Liver (tissue), 9 donors: ENCODE data around the gene IDH1. TPM values are rescaled to one million over a fixed set of nuclear protein-coding genes. Genes with fewer than 3 reads are reported as not detected.

ENCODE experiments used
- DNase-seq: peaks from one replicate; pipeline ENCODE4 v3.0.0-alpha.2; 2017; ENCODE audit warnings: low spot score
- H3K27ac ChIP-seq, 2 donors: one replicate each; pipeline ENCODE4 v1.7.0; 2013; ENCODE audit warnings: inconsistent platforms in 2 of 2, low read length in 2 of 2, control low read depth in 1 of 2, low read depth in 1 of 2, mild to moderate bottlenecking in 1 of 2
- H3K27me3 ChIP-seq, 4 donors: one replicate each; pipeline versions ENCODE4 v1.6.1 to v1.7.0; 2013; ENCODE audit warnings: low read length in 3 of 4, inconsistent platforms in 1 of 4, mild to moderate bottlenecking in 1 of 4, moderate library complexity in 1 of 4; ENCODE audit not compliant: control insufficient read depth in 4 of 4, insufficient read depth in 4 of 4
- H3K36me3 ChIP-seq, 4 donors: one replicate each; pipeline versions ENCODE4 v1.6.1 to v1.7.0; 2013; ENCODE audit warnings: low read length in 3 of 4, mild to moderate bottlenecking in 3 of 4, low read depth in 1 of 4, moderate library complexity in 1 of 4; ENCODE audit not compliant: control insufficient read depth in 4 of 4, insufficient read depth in 3 of 4
- H3K4me1 ChIP-seq, 4 donors: one replicate each; pipeline versions ENCODE4 v1.6.1 to v1.7.0; 2013; ENCODE audit warnings: low read length in 3 of 4, mild to moderate bottlenecking in 3 of 4, moderate library complexity in 1 of 4; ENCODE audit not compliant: control insufficient read depth in 4 of 4, insufficient read depth in 4 of 4
- H3K4me3 ChIP-seq, 3 donors: one replicate each; pipeline versions ENCODE4 v1.6.1 to v1.7.0; 2013; ENCODE audit warnings: low read length in 3 of 3, control low read depth in 1 of 3, low read depth in 1 of 3, mild to moderate bottlenecking in 1 of 3
- H3K9ac ChIP-seq, 2 donors: one replicate each; pipeline ENCODE4 v1.7.0; 2013; ENCODE audit warnings: low read length in 2 of 2, mild to moderate bottlenecking in 2 of 2, moderate library complexity in 2 of 2, control low read depth in 1 of 2, low read depth in 1 of 2
- H3K9me3 ChIP-seq, 4 donors: one replicate each; pipeline versions ENCODE4 v1.6.1 to v1.7.0; 2013; ENCODE audit warnings: low read length in 3 of 4; ENCODE audit not compliant: control insufficient read depth in 4 of 4
- FOXA1 ChIP-seq: IDR thresholded peaks from 2 replicates; pipeline ENCODE4 v1.6.1; 2016; ENCODE audit warnings: antibody characterized with exemption
- FOXA2 ChIP-seq: IDR thresholded peaks from 2 replicates; pipeline ENCODE4 v1.6.1; 2016; ENCODE audit warnings: antibody characterized with exemption
- NR2F2 ChIP-seq: IDR thresholded peaks from 2 replicates; pipeline ENCODE4 v1.6.1; 2016; ENCODE audit warnings: antibody characterized with exemption
- WGBS: extraction: QIAGEN DNeasy Blood & Tissue Kit; methylation state at CpG from one replicate; pipeline ENCODE4 v1.1.7; 2013; 5-methylcytosine and 5-hydroxymethylcytosine counted together
- polyA plus RNA-seq, 2 donors: library from polyadenylated mRNA; stranded (reverse) in 1 of 2; unstranded in 1 of 2; fragments of 200-250 nt in 1 of 2; fragments of >200 nt in 1 of 2; fragmentation: Nextera tagmentation in 1 of 2; extraction: Ambion mirVana in 1 of 2; gene quantifications; one replicate each; pipeline versions ENCODE4 v1.2.1 to v1.2.3, GENCODE V29; 2013 to 2015
- total RNA-seq, 2 donors: library from RNA; depleted of rRNA; stranded (reverse); fragments of >200 nt; gene quantifications; one replicate each; pipeline ENCODE4 v1.2.3, GENCODE V29; 2014
- TF ChIP-seq, protein P1 (sequence below): IDR thresholded peaks from 2 replicates; pipeline ENCODE4 v1.6.1; 2016; ENCODE audit warnings: antibody characterized with exemption
- donor health status: healthy.
- donor health status: healthy.
- donor health status: healthy.
- donor health status: healthy.
- donor health status: healthy.

Gene IDH1
- total and polyA plus RNA-seq, 4 donors: 134 to 188 (median 142) TPM

DNA sequence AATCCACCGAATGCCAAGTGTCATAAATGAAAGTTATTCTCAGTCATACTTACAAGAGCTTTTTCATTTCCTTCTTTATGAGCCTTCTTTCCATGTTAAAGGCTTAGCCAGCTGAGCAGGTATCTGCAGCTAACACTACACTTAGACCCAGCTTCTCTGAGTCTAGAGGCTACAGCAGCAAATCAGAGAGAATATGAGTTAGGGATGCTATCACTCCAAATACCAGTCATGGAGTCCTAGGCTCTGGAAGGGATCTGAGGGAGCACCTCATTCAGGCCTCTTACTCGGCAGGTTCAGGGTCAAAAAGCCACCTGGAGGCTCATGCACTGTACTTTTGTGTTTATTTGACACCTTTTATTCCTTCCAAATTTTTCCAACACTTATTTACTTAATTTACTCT is 68.0 kb downstream of the IDH1 start:
- no peak overlapping the region for H3K4me3 ChIP-seq
- H3K27me3 ChIP-seq: no peaks in the 10 kb centered on the region
- peaks cover 0 to 10% (median 7%) of the 10 kb centered on the region in 4 donors for H3K4me1 ChIP-seq
- H3K9me3 ChIP-seq: no peaks in the 10 kb centered on the region
- WGBS: 65% methylated on average over 2 of the region's 2 CpGs
- no peak overlapping the region for H3K27ac ChIP-seq
- H3K9ac ChIP-seq: no peak overlapping the region
- TF ChIP-seq FOXA1 (no peak), NR2F2 (no peak)
- TF ChIP-seq, protein P1, sequence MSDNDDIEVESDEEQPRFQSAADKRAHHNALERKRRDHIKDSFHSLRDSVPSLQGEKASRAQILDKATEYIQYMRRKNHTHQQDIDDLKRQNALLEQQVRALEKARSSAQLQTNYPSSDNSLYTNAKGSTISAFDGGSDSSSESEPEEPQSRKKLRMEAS: no peak
- no peaks in the 10 kb centered on the region for H3K36me3 ChIP-seq
- no peak for DNase-seq

DNA sequence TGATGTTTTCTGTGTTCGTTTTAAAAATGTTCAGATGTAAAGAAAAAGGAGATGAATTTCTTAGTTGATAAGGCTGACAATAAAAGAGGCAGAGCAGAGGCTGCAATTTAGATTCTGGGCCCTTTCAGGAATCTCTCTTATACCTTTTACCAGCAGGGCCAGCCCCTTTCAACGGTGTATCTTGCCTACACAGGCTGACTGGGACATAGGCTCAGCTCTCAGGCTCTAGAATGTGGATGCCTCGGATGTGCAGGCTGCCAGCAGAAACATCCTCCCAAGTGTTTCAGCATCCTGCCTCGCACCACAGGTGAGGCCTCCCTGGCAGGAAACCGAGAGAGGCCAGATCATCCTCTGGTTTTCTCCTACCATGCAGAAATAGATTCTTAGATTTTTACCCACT is 68.4 kb downstream of the IDH1 start:
- no peaks in the 10 kb centered on the region for H3K9me3 ChIP-seq
- no peak for DNase-seq
- no peaks in the 10 kb centered on the region for H3K36me3 ChIP-seq
- H3K4me1 ChIP-seq: peaks cover 0 to 10% (median 7%) of the 10 kb centered on the region in 4 donors
- no peaks in the 10 kb centered on the region for H3K27me3 ChIP-seq
- TF ChIP-seq FOXA2: no peak
- TF ChIP-seq NR2F2: no peak
- WGBS: 82% methylated on average over 5 of the region's 5 CpGs
- H3K4me3 ChIP-seq: no peak overlapping the region
- no peak overlapping the region for H3K9ac ChIP-seq
- no peak overlapping the region for H3K27ac ChIP-seq

Other genes with a start within 250 kb of the IDH1 start
- gene PLEKHM3, start 229.5 kb downstream of the IDH1 start, total RNA-seq: 10 to 100 TPM in 1 of 2 donors, 1 to 10 TPM in 1; 5.5 to 18.3 TPM
- gene PLEKHM3, start 229.5 kb downstream of the IDH1 start, polyA plus RNA-seq: 1 to 10 TPM; 3.0 to 5.5 TPM
- gene CRYGD, start 130.5 kb downstream of the IDH1 start, total RNA-seq: not detected
- gene CRYGD, start 130.5 kb downstream of the IDH1 start, polyA plus RNA-seq: not detected
- not detected for gene CRYGC, start 125.2 kb downstream of the IDH1 start, total RNA-seq
- not detected for gene CRYGC, start 125.2 kb downstream of the IDH1 start, polyA plus RNA-seq
- gene CRYGB, start 108.9 kb downstream of the IDH1 start, total RNA-seq: not detected
- gene CRYGB, start 108.9 kb downstream of the IDH1 start, polyA plus RNA-seq: not detected
- gene CRYGA, start 91.5 kb downstream of the IDH1 start, total RNA-seq: not detected
- not detected for gene CRYGA, start 91.5 kb downstream of the IDH1 start, polyA plus RNA-seq
- gene C2orf80, start 65.0 kb downstream of the IDH1 start, total RNA-seq: not detected
- not detected for gene C2orf80, start 65.0 kb downstream of the IDH1 start, polyA plus RNA-seq
- gene PIKFYVE, start 11.2 kb upstream of the IDH1 start, total RNA-seq: 10 to 100 TPM; 14.0 to 23.1 TPM
- 1 to 10 TPM; 3.5 to 4.2 TPM for gene PIKFYVE, start 11.2 kb upstream of the IDH1 start, polyA plus RNA-seq
- 1 to 10 TPM in 1 of 2 donors, under 1 TPM in 1; 0.08 to 1.5 TPM for gene PTH2R, start 151.7 kb upstream of the IDH1 start, total RNA-seq
- under 1 TPM in 1 of 2 donors, not detected in 1; 0.01 TPM for gene PTH2R, start 151.7 kb upstream of the IDH1 start, polyA plus RNA-seq